WTC11 (cell line): ENCODE measurements around the gene GNA14. TPM values are rescaled to one million over a fixed set of nuclear protein-coding genes. Genes with fewer than 3 reads are reported as not detected.
"Not testable (repeated sequence)": the region's sequence is repeated elsewhere in the genome, so short reads cannot be mapped to it uniquely, and the experiment has no call there.

Experiments used
- ATAC-seq: fragments of 200-7000 bp; cut with Tn5 transposase; 2 replicates; pipeline ENCODE4 v1.10.0; 2021; ENCODE audit warnings: mild to moderate bottlenecking, moderate library complexity
- CTCF ChIA-PET: fragments of 300-600 bp; sonication (Branson Sonifier 250); formaldehyde crosslinking; loops from one replicate; lab custom pipeline; 2021; ENCODE audit warnings: antibody characterized with exemption; lab: Charles Lee
- POLR2A ChIA-PET: fragments of 350-600 bp; sonication (Branson Sonifier 250); formaldehyde crosslinking; loops from one replicate; lab custom pipeline; 2021; ENCODE audit warnings: antibody characterized with exemption; lab: Charles Lee
- DNase-seq: peaks from one replicate; pipeline ENCODE4 v3.0.0; 2021; ENCODE audit warnings: low spot score
- H3K27ac Mint-ChIP-seq: 2 replicates; pipeline ENCODE4 v1.8.0; 2021; ENCODE audit warnings: mixed read lengths
- H3K27me3 Mint-ChIP-seq: 2 replicates; pipeline ENCODE4 v1.8.0; 2021; ENCODE audit warnings: low read depth, mild to moderate bottlenecking, moderate library complexity, mixed read lengths
- H3K36me3 Mint-ChIP-seq: 2 replicates; pipeline ENCODE4 v1.8.0; 2021; ENCODE audit warnings: mixed read lengths
- H3K4me1 Mint-ChIP-seq: 2 replicates; pipeline ENCODE4 v1.8.0; 2022; ENCODE audit warnings: mixed read lengths
- H3K4me3 Mint-ChIP-seq: 2 replicates; pipeline ENCODE4 v1.8.0; 2021; ENCODE audit warnings: mild to moderate bottlenecking, moderate library complexity, mixed read lengths
- H3K9me3 Mint-ChIP-seq: 2 replicates; pipeline ENCODE4 v1.8.0; 2021; ENCODE audit warnings: mixed read lengths
- AFF4 ChIP-seq: sonication (generic); formaldehyde crosslinking; IDR thresholded peaks from 2 replicates; pipeline ENCODE4 v1.8.1; 2023; ENCODE audit warnings: mild to moderate bottlenecking, missing genetic modification reagents, borderline replicate concordance
- AR ChIP-seq: fragments of 250-450 bp; sonication (Bioruptor Pico); IDR thresholded peaks from 2 replicates; pipeline ENCODE4 v1.9.0; 2021; ENCODE audit warnings: mild to moderate bottlenecking
- ATF1 ChIP-seq: sonication (generic); formaldehyde crosslinking; IDR thresholded peaks from 2 replicates; pipeline ENCODE4 v1.8.1; 2023; ENCODE audit warnings: mild to moderate bottlenecking, moderate library complexity, missing genetic modification reagents
- ATF2 ChIP-seq: sonication (generic); formaldehyde crosslinking; IDR thresholded peaks from 2 replicates; pipeline ENCODE4 v1.8.1; 2022; ENCODE audit warnings: low read depth, missing genetic modification reagents, borderline replicate concordance
- CBFB ChIP-seq: sonication (generic); formaldehyde crosslinking; IDR thresholded peaks from 2 replicates; pipeline ENCODE4 v1.8.1; 2022; ENCODE audit warnings: mild to moderate bottlenecking, low read depth, missing genetic modification reagents
- CREM ChIP-seq: sonication (generic); formaldehyde crosslinking; IDR thresholded peaks from 2 replicates; pipeline ENCODE4 v1.8.1; 2022; ENCODE audit warnings: mild to moderate bottlenecking, missing genetic modification reagents, moderate library complexity
- EMX1 ChIP-seq: fragments of 250-450 bp; sonication (Bioruptor Pico); IDR thresholded peaks from 2 replicates; pipeline ENCODE4 v1.8.0; 2021; ENCODE audit warnings: mild to moderate bottlenecking
- FOXK1 ChIP-seq: sonication (generic); formaldehyde crosslinking; IDR thresholded peaks from 2 replicates; pipeline ENCODE4 v1.8.0; 2022; ENCODE audit warnings: mild to moderate bottlenecking, moderate library complexity, missing genetic modification reagents
- MXD4 ChIP-seq: fragments of 250-450 bp; sonication (Bioruptor Pico); IDR thresholded peaks from 2 replicates; pipeline ENCODE4 v1.8.0; 2021; ENCODE audit warnings: mild to moderate bottlenecking, moderate library complexity, borderline replicate concordance
- NFYB ChIP-seq: sonication (generic); formaldehyde crosslinking; conservative IDR thresholded peaks from 2 replicates; pipeline ENCODE4 v1.8.0; 2022; ENCODE audit warnings: low read depth, missing genetic modification reagents
- NR3C1 ChIP-seq: sonication (generic); formaldehyde crosslinking; conservative IDR thresholded peaks from 2 replicates; pipeline ENCODE4 v1.8.1; 2023; ENCODE audit warnings: low read depth, mild to moderate bottlenecking, missing genetic modification reagents
- STAT6 ChIP-seq: sonication (generic); formaldehyde crosslinking; conservative IDR thresholded peaks from 2 replicates; pipeline ENCODE4 v1.8.1; 2023; ENCODE audit warnings: mild to moderate bottlenecking, low read depth, missing genetic modification reagents, moderate library complexity
- TP53 ChIP-seq: sonication (generic); formaldehyde crosslinking; IDR thresholded peaks from 2 replicates; pipeline ENCODE4 v1.8.1; 2023; ENCODE audit warnings: mild to moderate bottlenecking, missing genetic modification reagents
- ZNF219 ChIP-seq: sonication (generic); formaldehyde crosslinking; IDR thresholded peaks from 2 replicates; pipeline ENCODE4 v1.8.0; 2023; ENCODE audit warnings: missing genetic modification reagents, mild to moderate bottlenecking, borderline replicate concordance
- ZNF416 ChIP-seq: fragments of 250-450 bp; sonication (Bioruptor Pico); IDR thresholded peaks from 2 replicates; pipeline ENCODE4 v1.9.0; 2021; ENCODE audit warnings: mild to moderate bottlenecking, inconsistent platforms
- ZNF423 ChIP-seq: fragments of 250-450 bp; sonication (Bioruptor Pico); IDR thresholded peaks from 2 replicates; pipeline ENCODE4 v2.1.2; 2022; ENCODE audit warnings: mild to moderate bottlenecking, moderate library complexity
- ZSCAN18 ChIP-seq: fragments of 250-450 bp; sonication (Bioruptor Pico); IDR thresholded peaks from 2 replicates; pipeline ENCODE4 v2.1.2; 2022; ENCODE audit warnings: mild to moderate bottlenecking, moderate library complexity
- total RNA-seq: library from RNA; stranded (reverse); gene quantifications from 3 replicates; pipeline ENCODE4 v1.2.3, GENCODE V29; 2021

The GNA14 gene
- total RNA-seq, 1 experiment from 2014 or later: 26.7 TPM

GRCh38 chr9:77442436-77442835 lies 205.7 kb downstream of the GNA14 start:
- ChIA-PET CTCF (interaction anchor here (1.2 to 3.5 kb wide), 4 partner anchors 9 to 309 kb away, joined by 4 to 19 read pairs (median 11); no protein-coding TSS in a partner anchor), POLR2A (no interaction called here)
- no peak for DNase-seq
- peaks cover 16% of the 10 kb centered on the region for H3K36me3 Mint-ChIP-seq
- no peak for ATAC-seq
- H3K4me1 Mint-ChIP-seq: peaks cover 36% of the 10 kb centered on the region
- no peaks in the 10 kb centered on the region; the same call in 1 of the 2 replicates for H3K27me3 Mint-ChIP-seq
- no peak overlapping the region for H3K27ac Mint-ChIP-seq
- no peak overlapping the region for H3K4me3 Mint-ChIP-seq
- peaks cover 13% of the 10 kb centered on the region for H3K9me3 Mint-ChIP-seq
- TF ChIP-seq EMX1: no peak
- TF ChIP-seq FOXK1 (CRISPR knock-in tag): no peak
- no peak for TF ChIP-seq CREM
- TF ChIP-seq NR3C1: no peak
- TF ChIP-seq MXD4 (CRISPR knock-in tag): no peak
- no peak for TF ChIP-seq ATF2
- no peak for TF ChIP-seq NFYB (CRISPR knock-in tag)
- TF ChIP-seq AR (CRISPR knock-in tag): no peak
- no peak for TF ChIP-seq ZNF219 (CRISPR knock-in tag)

- ATAC-seq: peak; percentile 20; the same call in 1 of the 2 replicates
- DNase-seq, H3K27me3 Mint-ChIP-seq, H3K9me3 Mint-ChIP-seq, H3K4me3 Mint-ChIP-seq, POLR2A ChIA-PET: not testable (repeated sequence)
- Mint-ChIP-seq H3K4me1 (peaks cover 36% of the 10 kb centered on the region), H3K36me3 (peaks cover 11% of the 10 kb centered on the region), H3K27ac (0 out of 2 replicates have a peak overlapping the region, but pooled peaks have one; percentile 29)
- CTCF ChIA-PET: interaction anchor here (1.6 to 2.7 kb wide), 5 partner anchors 13 to 310 kb away, joined by 3 to 20 read pairs (median 7); partner anchors contain the start of gene GNA14
Measured at GRCh38 chr9:77441124-77441523, 207.0 kb downstream of the GNA14 start.

GRCh38 chr9:77440057-77440456 lies 208.1 kb downstream of the GNA14 start:
- H3K9me3 Mint-ChIP-seq: peaks cover 9% of the 10 kb centered on the region; the same call in 1 of the 2 replicates
- peak; percentile 53 for DNase-seq
- ATAC-seq: peak; percentile 87
- H3K4me1 Mint-ChIP-seq: peaks cover 36% of the 10 kb centered on the region
- H3K27ac Mint-ChIP-seq: peak overlapping the region; percentile 63
- H3K27me3 Mint-ChIP-seq: no peaks in the 10 kb centered on the region; the same call in 1 of the 2 replicates
- CTCF ChIA-PET: interaction anchor here (0.5 to 2.7 kb wide), 10 partner anchors 14 to 312 kb away, joined by 3 to 20 read pairs (median 4); partner anchors contain the start of gene GNA14
- H3K36me3 Mint-ChIP-seq: peaks cover 11% of the 10 kb centered on the region
- H3K4me3 Mint-ChIP-seq: peak overlapping the region; percentile 28; the same call in 1 of the 2 replicates
- TF ChIP-seq ZSCAN18 (CRISPR knock-in tag): 0 out of 2 replicates have a peak, but pooled peaks have one; percentile 61
- no peak for TF ChIP-seq ZNF416 (CRISPR knock-in tag)
- TF ChIP-seq TP53 (CRISPR knock-in tag): no peak
- TF ChIP-seq ZNF423: peak; percentile 99
- TF ChIP-seq ATF1 (CRISPR knock-in tag): no peak
- POLR2A ChIA-PET: no interaction called here

GRCh38 chr9:77438653-77439052 lies 209.5 kb downstream of the GNA14 start:
- Mint-ChIP-seq H3K36me3 (peaks cover 11% of the 10 kb centered on the region), H3K27ac (peak overlapping the region; percentile 66; the same call in 1 of the 2 replicates), H3K4me3 (no peak overlapping the region), H3K27me3 (no peaks in the 10 kb centered on the region; the same call in 1 of the 2 replicates), H3K4me1 (peaks cover 48% of the 10 kb centered on the region), H3K9me3 (peaks cover 9% of the 10 kb centered on the region; the same call in 1 of the 2 replicates)
- ChIA-PET POLR2A (interaction anchor here (0.7 kb wide), 1 partner anchor 547 kb away, joined by 3 read pairs; no protein-coding TSS in a partner anchor), CTCF (interaction anchor here (2.7 kb wide), 1 partner anchor 18 kb away, joined by 20 read pairs; no protein-coding TSS in a partner anchor)
- DNase-seq (no peak), ATAC-seq (no peak)
- no peak for TF ChIP-seq CBFB (CRISPR knock-in tag)
- no peak for TF ChIP-seq STAT6 (CRISPR knock-in tag)
- TF ChIP-seq AFF4: no peak
